Measurements from ENCODE around the gene MON1B.

MON1B gene

DNA sequence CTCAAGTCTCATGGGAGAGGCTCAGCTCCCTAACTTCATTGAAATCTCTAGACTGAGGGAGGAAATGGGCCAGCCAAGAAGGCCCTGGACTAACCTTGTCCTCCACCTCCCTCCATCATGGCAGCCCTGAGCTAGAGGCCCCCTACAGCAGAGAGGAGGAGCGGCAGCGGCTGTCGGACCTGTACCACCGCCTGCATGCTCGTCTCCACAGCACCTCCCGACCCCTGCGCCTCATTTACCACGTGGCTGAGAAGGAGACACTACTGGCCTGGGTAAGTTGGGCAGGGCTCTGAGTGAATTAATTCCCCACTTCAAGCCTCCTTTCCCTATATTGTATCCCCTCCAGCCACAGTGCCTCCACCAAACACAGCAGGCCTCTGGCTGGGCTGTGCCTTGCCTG lies 4.4 kb downstream of the MON1B start:
- no peak for DNase-seq (ENCODE audit: low read depth, low spot score)

DNA sequence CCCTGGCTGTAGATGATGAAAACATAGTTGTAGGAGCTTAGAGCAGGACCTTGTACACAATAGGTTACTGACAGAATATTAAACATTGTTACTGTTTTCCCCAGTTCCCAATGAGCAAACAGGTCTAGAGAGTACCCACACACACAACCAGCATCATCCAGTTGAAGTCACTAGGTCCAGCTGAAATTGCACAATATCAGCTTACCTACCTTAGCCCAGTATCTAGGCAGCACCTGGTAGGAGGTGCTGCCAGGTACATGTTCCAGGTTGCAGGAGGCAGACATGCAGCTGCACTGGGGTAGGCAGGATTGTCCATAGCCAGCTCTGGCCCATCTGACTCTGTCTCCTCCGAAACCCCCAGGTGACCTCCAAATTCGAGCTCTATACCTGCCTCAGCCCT lies 6.8 kb downstream of the MON1B start:
- DNase-seq (ENCODE audit: low read depth, low spot score) = no peak

DNA sequence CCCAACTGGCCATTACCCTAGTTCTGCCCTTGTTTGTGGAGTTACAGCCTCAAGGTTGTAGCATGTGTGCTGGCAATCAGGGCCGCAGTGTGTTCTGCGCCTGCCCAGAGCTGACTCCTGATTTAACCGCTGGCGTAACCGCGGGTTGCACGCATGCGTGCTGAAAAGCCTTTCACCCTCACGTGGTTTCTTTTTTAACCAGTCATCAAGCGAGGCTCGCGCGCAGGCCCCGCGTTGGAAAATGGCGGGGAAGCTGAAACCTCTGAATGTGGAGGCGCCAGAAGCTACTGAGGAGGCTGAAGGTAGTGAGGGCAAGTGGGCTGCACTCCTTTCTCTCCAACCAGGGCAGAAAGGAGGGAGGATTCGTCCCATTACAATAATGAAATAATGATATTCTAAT lies 8.2 kb downstream of the MON1B start, which contains the start of gene SYCE1L:
SYCE1L (plus strand) TSS at position 198 of the 400 bp plus-strand sequence; CDS start at position 242, 44 bp downstream.
- DNase-seq (ENCODE audit: low read depth, low spot score) = no peak

DNA sequence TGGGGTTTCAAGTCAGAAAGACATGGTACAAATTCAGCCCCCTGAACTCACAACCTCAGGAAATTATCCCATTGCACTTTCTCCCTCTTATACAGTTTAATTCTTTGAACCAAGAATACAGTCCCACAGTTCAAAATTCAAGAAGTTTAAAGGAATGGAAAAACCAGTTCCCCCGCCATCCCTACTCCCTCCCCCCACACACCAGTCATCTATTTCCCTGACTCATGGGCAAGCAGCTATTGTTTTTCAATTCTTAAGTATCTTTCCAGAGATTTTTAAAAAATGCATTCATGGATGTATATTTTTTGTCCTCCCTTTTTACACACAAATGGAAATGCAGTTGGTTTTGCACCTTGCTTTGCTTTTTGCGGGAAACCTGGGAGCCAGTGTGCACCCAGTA lies 15.5 kb downstream of the MON1B start:
- no peak for DNase-seq (ENCODE audit: low read depth, low spot score)

DNA sequence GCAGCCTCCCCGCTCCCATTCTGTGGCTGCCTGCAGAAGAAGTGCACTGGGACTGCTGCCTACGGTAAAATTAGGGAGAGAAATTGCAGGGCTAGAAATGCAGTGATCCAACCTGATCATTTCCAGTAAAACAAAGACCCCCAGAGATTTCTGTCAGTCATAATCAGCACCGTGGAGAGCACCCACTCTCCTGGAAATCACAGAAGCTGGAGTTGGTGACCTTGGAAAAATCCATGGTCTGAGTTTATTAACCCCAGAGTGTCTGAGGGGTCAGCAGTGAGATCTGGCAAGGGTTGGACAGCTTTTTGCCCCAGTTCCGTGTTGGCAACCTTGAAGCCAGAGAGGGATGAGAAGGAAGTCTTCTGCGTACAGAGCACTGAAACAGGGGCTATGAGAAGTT lies 16.0 kb downstream of the MON1B start:
- no peak for DNase-seq (ENCODE audit: low read depth, low spot score)

DNA sequence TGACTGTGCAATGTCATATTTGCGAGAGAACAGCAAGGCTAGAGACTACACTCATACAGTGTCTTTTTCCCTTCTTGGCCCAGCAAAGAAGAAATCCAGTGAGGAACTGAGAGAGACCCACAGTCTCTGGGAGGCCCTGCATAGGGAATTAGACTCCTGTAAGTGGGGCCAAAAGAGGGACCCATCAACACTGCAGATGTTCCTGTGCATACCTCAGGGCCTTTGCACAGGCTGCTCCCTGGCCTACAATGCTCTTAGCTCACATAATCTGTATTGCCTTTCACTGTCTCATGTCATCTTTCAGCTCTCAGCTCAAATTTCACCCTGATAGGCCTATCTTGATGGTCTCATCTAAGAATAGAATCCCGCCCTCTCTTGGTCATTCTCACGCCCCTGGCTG lies 17.4 kb downstream of the MON1B start:
- DNase-seq (ENCODE audit: low read depth, low spot score) = no peak

DNA sequence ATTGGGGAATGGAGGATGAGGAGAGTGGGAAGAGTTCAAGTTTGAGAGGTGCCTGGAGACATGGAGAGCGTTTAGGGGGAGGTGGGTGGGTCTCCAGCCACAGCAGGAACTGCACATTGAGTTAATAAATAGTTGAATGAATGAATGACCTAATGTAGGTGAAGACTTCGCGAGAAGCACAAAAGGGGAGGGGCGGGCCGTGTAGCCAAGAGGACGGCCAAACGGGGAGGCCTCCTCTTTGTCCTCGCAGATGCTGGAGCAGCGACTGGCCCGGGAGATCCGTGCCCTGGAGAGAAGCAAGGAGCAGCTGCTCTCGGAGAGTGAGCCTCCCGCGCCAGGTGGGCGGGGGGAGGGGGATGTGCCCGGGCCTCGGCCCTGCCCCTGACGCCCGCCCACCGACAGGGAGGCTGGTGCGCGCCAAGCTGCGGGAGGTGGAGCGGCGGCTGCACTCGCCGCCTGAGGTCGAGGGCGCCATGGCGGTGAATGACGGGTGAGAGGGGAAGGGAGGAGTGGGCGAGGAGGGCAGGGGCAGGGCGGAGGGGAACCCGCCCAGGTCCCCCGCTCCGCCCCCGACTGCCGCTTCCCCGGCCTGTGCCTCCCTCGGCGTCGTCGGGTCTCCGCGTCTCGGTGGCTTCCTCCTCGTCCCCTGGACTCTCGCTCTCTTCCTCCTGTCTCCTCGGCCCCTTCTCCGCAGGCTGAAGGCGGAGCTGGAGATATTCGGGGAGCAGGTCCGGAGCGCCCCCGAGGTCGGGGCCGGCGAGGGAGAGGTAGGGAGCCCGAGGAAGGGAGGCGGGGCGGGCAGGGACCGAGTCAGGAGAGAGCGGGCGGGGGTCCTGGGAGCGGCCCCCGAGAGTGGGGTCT lies 21.1 kb downstream of the MON1B start:
- DNase-seq (ENCODE audit: low read depth, low spot score) = peak; percentile 36

DNA sequence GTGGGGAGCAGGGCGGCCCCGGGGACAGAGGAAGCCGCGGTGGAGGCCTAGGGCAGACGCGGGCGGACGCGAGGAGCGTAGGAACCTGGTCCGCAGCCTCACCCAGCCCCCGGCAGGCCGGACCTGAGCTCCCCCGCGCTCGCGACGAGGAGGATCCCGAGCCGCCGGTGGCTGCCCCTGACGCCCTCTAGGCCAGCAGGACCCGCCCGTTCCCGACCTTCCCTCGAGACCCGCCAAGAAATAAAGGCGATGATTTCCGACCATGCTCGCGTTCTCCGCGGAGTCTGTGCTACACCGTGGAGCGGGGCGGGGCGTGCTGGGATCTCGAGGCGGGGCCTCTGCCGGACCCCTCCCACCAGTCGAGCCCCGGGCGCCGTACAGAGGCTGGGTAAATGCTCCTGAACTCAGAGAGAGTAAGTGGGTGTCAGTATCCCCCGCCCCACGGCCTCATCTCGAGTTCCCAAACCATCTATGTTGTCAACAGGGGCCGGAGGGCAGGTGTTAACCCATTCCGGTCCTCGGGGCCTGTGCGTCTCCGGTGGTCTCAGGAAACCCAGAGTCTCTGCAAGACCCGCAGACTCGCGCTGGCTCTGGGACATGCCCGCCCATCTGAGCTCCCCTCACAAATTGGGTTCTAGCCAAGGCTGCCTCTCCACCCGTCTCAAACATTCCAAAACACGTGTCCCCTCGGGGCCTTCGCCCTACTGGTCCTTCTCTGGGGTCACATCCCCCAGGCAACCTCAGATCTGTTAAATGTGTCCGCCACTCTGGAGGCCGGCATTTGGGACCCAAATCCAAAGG lies 22.0 kb downstream of the MON1B start:
- peak; percentile 35 for DNase-seq (ENCODE audit: low read depth, low spot score)

DNA sequence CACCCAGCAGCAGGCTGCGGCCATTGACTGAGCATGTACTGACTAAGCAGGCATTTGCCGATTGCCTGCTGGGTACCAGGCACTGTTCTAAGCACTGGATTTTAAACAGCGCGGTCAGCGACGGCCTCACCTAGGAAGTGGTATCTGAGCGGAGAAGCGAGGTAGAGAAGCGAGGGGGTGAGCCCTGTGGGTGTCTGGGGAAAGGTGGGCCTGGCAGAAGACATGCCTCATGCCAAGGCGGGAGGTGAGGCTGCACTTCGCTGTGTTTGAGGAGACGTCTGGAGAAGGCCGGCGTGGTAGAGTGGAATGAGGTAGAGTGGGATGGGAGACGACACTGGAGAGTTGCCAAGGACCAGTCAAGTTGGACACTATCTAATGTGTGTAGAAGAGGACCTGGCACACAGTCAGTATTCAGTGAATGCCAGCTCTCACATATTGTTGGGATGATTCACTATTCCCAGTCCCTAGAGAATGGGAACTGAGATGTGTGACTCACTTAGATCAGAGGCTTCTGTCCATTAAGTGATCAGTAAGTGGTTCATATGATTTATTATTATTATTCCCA lies 22.6 kb downstream of the MON1B start:
- DNase-seq (ENCODE audit: low read depth, low spot score) = no peak

DNA sequence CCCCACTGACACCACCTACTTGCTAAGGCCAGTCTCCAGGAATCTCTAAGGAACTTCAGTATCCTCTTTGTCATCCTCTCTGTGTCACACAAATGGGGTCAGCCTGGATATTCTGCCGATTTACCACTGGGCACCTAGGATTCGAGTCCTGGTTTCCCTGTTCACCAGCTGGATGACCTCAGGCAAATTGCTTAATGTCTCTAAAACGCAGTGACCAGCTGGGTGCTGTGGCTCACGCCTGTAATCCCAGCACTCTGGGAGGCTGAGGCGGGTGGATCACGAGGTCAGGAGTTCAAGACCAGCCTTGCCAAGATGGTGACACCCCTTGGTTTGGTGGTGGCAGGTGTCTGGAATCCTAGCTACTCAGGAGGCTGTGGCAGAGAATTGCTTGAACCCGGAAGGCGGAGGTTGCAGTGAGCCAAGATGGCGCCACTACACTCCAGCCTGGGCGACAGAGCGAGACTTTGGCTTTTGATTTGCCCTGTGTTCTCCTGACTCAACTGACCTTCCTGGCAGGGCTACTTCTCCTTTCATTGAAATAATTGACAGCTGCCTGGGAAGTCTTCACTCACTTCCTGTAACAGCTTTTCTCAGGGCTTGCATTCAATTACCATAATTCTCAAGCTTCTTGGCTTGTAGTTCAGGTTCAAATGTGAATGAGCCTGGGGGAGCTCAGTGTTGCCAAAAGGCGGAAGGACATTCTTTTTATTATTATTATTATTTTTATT lies 23.6 kb downstream of the MON1B start:
- no peak for DNase-seq (ENCODE audit: low read depth, low spot score)

DNA sequence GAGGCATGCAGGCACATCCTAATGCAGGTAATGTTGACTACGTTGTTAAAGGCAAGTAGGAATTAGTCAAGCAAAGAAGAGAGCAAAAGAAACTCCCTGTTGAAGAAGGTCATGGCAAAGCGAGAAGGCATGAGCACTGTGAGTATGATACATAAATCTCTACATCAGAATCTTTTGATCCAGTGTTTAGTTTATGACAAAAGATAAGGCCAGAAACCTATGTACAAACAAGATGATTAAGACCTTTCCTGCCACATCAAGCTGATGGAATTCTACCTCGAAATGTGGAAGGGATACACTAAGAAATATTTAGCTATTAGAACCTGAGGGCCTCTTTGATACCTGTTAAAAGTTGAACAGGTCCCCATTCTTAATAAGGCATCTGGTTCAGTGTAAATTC lies 28.4 kb downstream of the MON1B start:
- DNase-seq (ENCODE audit: low read depth, low spot score) = no peak

DNA sequence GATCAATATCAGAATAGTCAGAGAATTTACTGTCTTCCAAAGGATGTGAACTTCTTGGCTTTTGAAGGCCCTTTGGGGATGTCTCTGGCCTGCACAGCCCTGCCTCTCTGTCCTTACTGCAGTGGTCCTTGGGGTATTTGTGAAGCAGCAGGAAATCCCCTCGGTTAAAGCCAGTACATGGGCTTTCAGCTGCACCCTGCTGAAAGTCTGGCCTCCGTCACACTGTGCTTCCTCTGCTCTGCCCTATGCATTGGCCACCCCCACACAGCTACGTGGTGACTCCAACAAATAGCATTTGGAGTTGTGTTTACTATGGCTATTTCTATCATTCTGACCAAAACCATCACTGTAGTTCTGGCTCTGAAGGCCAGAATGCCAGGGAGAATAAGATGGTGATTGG lies 29.4 kb downstream of the MON1B start:
- DNase-seq (ENCODE audit: low read depth, low spot score) = no peak

DNA sequence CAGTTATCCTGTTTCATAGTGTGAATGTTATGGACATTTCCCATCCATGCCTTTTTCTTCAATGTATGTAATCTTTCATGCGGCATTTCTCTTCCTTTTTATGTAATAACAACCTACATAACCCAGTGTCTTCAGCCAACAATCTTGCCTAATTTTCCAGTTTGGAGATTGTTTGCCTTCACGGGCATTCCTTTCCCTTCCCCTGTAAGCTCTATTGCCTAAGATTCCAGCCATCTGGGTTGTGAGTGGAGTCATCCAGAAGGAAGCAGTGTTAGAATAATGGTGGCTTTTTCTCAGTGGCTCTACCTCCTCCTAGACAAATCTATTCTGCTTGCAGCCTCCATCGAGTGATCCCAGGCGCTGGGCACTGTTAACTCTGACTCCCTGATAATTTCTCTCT lies 30.5 kb downstream of the MON1B start:
- no peak for DNase-seq (ENCODE audit: low read depth, low spot score)

DNA sequence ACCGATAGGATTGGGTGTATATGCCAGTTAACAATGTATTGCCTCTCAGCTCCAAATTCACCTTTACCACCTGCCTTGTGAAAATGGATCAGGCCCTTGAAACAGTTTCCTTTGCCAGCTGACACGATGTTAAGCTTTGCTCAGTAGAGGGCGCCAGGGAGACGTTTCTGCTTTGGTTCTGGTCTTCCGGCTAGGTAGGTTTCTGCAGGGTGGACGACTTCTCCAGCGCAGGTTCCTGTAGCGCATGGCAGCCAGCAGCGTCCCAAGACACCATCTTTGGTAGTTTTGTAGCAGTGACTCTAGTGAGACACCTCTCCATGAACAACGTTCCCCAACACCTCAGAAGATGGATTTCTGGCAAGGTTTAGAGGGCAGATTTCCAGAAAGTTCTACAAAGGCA lies 32.2 kb downstream of the MON1B start:
- DNase-seq (ENCODE audit: low read depth, low spot score) = no peak

DNA sequence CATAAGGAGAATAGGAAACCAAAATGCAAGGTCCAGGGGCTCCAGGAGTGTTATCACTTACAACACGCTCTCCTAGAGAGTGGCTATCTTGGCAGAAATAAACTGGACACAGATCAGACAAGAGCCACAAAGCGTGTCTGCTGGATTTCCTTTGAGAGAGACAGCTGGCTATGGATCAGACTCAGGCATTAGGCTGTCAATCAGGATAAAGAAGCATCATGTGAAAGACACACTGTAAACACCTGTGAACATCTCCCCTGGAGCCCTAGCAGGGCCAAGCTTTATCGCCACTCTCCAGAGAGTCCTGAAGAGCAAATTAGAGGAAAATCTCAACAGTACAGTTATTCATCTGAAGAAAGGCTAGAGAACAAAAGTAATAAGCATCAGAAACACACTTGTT lies 34.2 kb downstream of the MON1B start:
- DNase-seq (ENCODE audit: low read depth, low spot score) = no peak

DNA sequence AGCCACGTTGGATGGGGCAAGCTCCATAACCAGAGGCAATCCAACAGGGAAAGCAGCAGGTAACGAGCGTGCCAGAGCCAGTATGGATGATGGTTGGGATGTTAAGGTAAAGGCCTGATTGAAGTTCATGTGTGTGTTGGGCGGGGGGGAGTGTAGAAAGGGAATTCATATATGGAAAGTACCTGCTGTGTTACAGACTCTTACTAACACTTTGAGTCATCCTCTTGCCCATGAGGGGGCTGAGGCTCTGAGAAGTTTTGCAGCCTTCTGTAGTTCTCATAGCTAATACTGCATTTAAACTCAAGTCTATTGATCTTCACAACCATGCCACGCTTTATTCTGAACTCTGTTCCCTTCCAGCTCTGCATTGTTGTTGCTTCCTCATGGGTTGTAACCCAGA lies 36.8 kb downstream of the MON1B start:
- DNase-seq (ENCODE audit: low read depth, low spot score) = no peak

DNA sequence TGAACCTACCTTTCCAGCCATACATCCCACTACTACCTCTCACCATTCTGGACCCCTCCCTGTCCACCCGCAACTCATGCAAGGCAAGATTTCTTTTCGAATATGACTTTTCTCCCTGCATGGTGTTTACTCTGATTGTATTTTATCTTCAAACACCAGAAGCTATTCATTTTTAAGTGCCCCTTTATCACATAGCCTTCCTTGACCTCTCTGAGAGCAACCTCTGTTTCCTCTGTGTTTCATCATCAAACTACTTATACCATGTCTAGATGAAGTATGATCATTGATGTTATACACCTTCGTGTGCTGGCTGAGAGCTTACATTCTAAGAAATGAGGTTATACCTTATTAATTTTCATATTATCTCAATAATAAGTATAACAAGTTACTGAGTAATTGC lies 40.1 kb downstream of the MON1B start:
- no peak for DNase-seq (ENCODE audit: low read depth, low spot score)

DNA sequence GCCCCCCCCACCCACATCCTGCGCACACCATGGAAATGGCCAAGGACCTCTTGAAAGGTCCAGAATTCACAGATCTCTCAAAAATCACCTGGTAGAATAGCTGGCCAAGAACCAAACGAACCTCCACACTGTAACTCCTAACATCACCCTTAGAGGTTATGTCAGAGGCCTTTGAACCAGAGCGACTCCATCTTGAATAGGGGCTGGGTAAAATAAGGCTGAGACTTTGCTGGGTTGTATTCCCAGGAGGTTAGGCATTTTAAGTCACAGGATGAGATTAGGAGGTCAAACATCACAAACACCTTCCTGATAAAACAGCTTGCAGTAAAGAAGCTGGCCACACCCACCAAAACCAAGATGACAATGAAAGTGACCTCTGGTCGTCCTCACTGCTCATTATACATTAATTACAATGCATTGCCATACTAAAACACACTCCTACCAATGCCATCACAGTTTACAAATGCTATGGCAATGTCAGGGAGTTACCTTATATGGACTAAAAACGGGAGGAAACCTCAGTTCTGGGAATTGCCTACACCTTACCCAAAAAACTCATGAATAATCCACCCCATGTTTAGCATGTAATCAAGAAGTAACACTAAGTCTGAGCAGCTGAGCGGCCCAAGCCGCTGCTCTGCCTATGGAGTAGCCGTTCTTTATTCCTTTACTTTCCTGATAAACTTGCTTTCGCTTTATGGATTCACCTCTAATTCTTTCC lies 43.0 kb downstream of the MON1B start:
- no peak for DNase-seq (ENCODE audit: low read depth, low spot score)

DNA sequence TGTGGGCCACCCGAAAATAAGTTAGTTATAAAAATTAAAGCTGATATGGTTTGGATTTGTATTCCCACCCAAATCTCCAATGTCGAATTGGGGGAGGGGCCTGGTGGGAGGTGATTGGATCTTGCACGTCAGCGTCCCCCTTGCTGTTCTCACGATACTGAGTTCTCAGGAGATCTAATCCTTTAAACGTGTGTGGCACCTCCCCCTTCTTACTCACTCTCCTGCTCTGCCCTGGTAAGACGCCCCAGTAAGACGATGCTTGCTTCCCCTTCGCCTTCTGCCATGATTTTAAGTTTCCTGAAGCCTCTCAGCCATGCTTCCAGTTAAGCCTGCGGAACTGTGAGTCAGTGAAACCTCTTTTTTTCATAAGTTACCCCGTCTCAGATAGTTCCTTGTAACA lies 43.6 kb downstream of the MON1B start:
- DNase-seq (ENCODE audit: low read depth, low spot score) = no peak

DNA sequence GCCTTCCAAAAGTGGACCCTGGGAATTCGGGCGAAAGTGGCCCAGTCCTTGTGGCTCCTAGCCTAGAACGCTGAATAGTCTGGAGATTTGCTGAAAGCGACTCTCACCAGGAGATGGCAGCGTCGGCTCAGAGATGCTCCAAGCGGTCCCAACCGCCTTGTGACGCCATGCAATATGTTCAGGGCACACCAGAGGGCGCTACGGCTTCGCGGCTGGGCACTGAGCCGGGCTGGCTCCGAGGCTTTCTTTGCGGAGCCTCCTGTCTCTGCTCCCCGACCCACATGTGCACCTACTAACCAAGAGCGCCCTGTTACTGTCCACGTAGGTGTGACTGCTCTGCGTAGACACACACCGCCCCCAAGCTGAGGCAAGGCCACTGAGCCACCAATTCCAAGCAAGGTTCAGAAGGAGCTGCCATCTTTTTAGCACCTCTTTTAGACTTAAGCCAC lies 45.1 kb downstream of the MON1B start:
- peak; percentile 72 for DNase-seq (ENCODE audit: low read depth, low spot score)

DNA sequence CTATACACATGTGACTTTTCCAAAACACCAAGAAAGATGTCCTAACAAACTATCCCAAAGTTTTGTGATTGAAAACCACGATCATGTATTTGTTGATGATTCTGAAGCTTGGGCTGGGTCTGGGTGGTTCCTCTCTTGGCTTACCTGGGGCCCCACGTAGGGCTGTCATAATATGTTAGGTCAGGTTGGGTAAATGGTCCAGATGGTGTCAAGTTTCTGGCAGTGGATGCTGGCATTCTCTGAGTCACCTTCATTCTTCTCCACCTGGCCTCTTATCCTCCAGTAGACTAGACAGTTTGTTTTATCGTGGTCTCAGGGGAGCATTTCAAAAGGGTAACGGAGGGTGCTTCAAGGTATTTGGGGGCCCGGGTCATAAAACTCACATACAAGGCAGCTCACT lies 47.6 kb downstream of the MON1B start:
- no peak for DNase-seq (ENCODE audit: low read depth, low spot score)
